Stimulated activated CD8-positive, alpha-beta memory T cell treated with anti-CD3 and anti-CD28 coated beads, Interleukin-15, amount 100 ng/mL, for 48 hours (primary cell): Measurements from ENCODE around the gene SBK1.
A peak's percentile ranks its signal among the peaks of the same experiment; 100 is the strongest.
"Not testable (repeated sequence)": the region's sequence is repeated elsewhere in the genome, so short reads cannot be mapped to it uniquely, and the experiment has no call there.

Experiments used
- DNase-seq, 2 donors: peaks; one replicate each; pipeline ENCODE4 v3.0.0-alpha.2; 2020; ENCODE audit warnings: low read depth in 2 of 2

Gene SBK1

GRCh38 chr16:28308794-28309584, 16.7 kb downstream of the SBK1 start:
- no peak for DNase-seq

- DNase-seq: peak; percentile 86 to 87
Observed at GRCh38 chr16:28309811-28310311, 17.5 kb downstream of the SBK1 start.

GRCh38 chr16:28310796-28311195, 18.5 kb downstream of the SBK1 start:
- no peak for DNase-seq

DNA sequence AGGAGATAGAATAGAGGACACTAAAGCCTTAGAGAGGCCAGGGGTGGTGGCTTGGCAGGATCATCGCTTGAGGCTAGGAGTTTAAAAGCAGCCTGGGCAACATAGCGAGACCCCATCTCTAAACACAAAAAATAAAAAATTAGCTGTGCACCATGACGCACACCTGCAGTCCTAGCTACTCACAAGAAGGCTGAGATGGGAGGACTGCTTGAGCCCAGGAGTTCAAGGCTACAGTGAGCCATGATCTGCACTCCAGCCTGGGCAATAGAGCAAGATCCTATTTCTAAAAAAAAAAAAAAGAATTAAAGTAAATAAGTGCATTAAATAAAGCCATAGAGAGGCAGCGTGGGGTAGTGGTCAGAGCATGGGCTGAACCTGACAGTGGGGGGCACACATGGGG, 19.1 kb downstream of the SBK1 start:
- no peak for DNase-seq

- DNase-seq: peak in 1 of 2 donors; percentile 55
Observed at GRCh38 chr16:28311913-28312312, 19.6 kb downstream of the SBK1 start.

DNA sequence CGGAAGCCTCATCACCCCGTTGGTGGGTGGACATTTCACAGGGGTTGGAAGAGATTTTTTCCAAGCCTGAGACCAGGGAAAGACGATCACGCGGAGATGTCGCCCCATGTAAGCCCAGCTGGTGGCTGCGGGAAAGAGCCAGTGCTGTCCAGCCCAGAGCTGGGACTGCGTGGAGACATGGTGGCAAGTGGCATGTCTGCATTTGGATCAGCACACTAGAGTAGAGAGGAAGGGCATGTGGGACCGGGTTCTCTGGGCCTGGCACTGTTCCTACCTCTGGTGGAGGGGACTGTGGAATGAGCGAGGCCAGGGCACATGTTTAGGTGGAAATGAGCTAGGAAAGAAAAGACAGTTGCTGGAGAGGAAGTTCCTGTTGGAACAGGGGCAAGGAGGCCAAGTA, 20.0 kb downstream of the SBK1 start:
- no peak for DNase-seq

- DNase-seq: no peak
Observed at GRCh38 chr16:28313587-28313986, 21.3 kb downstream of the SBK1 start.

DNA sequence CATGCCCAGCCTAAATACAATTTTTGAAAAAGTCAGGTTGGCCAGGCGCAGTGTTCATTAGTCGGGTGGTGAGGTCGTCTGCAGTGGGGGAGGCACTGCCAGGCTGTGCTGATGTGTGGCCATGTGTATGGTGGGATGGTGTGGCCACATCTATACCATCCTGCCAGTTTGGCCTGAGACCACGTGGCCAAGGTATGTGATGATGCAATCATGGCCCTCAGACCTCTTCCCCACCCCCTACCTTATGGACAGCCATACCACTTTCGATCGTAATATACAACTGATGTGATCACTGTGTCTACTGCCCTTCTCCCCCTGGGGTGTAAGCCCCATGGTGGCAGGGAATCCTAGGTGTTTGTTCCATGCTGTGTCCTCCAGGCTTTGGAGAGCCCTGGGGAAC, 23.7 kb downstream of the SBK1 start:
- no peak for DNase-seq

GRCh38 chr16:28317040-28317880, 24.9 kb downstream of the SBK1 start:
- peak; percentile 55 to 72 for DNase-seq

GRCh38 chr16:28318042-28318744, 25.9 kb downstream of the SBK1 start:
- DNase-seq: no peak

DNA sequence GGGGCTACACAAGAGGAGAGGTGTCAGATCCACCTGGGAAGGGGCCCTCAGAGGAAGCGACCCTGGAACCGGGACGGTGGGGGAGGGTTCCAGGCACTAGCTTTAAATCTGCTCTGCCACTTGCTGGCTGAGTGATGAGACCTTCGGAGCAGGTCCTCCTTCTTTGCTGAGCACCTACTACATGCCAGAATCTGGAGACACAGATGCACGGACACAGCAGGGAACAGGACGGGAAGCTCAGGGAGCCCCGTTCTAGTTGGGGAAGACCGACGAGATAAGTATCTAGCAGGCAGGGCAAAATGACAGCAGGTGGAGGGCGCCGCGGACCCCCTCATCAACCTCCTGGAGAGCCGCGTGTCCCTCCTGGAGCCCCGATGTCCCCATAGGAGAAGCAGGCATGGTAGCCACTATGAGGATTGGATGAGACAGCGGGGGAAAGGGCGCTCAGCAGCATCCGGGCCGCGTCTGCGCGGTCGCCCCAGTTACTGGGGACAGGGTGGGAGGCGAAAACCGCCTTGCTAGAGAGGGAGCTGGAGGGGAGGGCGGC, 27.2 kb downstream of the SBK1 start:
- no peak for DNase-seq

- no peak for DNase-seq
Observed at GRCh38 chr16:28320023-28320561, 27.8 kb downstream of the SBK1 start.

GRCh38 chr16:28320741-28321140, 28.4 kb downstream of the SBK1 start:
- DNase-seq: no peak

- no peak for DNase-seq
Observed at GRCh38 chr16:28321700-28322411, 29.5 kb downstream of the SBK1 start.

DNA sequence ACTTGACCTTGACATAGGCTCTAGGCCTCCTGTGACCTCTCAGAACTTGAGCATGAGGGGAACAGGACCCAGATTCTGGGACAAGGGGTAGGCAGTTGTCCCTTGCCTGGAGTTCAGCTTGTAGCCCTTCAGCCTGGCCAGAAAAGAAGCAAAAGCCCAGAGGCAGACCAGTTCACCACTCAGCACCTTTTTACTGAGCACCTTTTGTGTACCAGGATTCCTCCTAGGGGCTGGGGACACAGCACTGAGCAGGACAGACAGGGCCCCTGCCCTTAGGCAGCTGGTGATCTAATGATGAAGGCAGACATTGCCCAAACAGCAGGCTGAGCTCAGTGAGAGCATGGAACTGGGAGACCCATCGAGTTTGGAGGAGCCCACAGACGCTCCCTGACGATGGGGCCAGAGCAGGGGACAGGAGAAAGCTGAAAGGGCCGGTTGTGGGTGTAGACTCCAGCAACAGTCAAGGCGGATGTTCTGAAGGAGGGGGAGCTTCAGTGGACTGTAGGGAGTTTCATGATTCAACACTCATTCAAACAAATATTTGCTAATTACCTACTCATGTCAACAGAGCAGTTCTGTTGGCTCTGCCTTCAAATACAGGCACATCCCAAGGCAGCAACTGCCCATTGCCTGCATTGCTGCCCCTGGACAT, 32.0 kb downstream of the SBK1 start:
- DNase-seq: no peak

DNA sequence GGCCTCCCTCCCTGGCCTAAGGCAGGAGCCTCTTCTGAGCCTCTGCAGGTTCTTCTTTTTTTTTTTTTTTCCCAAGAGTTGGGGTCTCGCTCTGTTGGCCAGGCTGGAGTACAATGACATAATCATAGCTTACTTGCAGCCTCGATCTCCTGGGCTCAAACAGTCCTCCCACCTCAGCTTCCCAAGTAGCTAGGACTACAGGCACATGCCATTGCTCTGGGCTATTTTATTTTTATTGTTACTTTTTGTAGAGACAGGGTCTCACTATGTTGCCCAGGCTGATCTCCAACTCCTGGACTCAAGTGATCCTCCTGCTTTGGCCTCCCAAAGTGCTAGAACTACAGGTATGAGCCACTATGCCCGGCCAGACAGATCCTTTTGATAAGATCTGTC, 32.6 kb downstream of the SBK1 start:
- no peak for DNase-seq

DNA sequence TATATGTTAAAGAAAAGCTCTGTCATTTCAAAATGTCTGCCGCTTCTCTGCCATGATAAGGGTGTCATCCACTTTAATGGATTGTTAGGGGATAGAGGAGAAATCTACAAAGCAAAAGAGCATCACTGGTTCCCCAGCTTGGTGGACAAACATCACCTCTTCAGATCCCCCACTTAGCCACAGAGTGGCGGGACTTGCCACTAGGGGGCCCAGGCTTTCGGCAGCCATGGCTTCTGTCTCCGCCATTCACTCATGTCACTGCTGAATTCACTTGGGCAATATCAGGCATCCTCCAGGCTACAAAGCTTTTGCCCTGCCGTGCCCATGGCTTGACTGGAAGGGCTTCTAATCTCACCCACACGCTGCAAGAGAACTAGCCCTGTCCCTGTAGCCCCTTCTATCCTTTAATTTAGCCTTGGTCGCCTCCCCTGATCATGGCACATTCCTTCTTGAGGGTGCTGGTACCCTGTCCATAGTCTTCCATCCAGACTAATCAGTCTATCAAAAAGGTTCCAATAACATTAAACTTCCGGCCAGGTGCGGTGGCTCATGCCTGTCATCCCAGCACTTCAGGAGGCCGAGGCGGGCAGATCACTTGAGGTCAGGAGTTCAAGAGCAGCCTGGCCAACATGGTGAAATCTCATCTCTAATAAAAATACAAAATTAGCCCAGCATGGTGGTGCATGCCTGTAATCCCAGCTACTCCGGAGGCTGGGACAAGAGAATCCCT, 34.7 kb downstream of the SBK1 start:
- DNase-seq: peak in 1 of 2 donors; percentile 40

GRCh38 chr16:28330232-28330631, 37.9 kb downstream of the SBK1 start:
- DNase-seq: not testable (repeated sequence)

DNA sequence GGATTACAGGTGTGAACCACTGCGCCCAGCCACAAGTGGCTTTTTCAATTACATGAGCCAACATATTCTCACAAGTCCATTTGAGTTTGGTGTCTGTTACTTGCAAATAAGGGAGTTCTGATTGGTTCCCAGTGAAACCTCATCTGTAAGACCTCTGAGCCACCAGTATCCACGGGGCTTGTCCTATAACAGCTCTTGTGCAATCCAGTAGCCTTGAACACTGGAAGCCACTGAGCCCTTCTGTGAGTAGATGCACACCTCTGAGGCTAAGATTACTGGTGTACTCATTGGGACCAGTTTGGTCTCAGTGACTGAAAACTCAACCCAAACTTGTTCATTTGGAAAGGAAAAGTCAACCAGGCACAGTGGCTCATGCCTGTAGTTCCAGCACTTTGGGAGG, 38.7 kb downstream of the SBK1 start:
- DNase-seq: not testable (repeated sequence)

GRCh38 chr16:28332632-28333031, 40.3 kb downstream of the SBK1 start:
- DNase-seq: not testable (repeated sequence)
